K562 (cell line): Measurements from ENCODE around the gene NCOA6. TPM values are rescaled to one million over a fixed set of nuclear protein-coding genes. Genes with fewer than 3 reads are reported as not detected.

Source experiments
- ATAC-seq: fragments of 200-7000 bp; cut with Tn5 transposase; 3 replicates; pipeline ENCODE4 v1.9.1; 2020; ENCODE audit warnings: moderate library complexity
- BruUV-seq: library from RNA; stranded (reverse); fragments of 400-500 nt; replicated peaks from 2 replicates; lab custom pipeline; 2021; lab: Mats Ljungman, UMichigan
- CTCF ChIA-PET: fragments of 300-600 bp; formaldehyde crosslinking; extraction: SDS; loops from one replicate; lab custom pipeline; 2021; ENCODE audit warnings: low intra/inter-chr PET ratio; lab: Yijun Ruan, JAX
- POLR2A ChIA-PET: fragments of 300-600, 350-650 bp; sonication (Branson Sonifier 250); formaldehyde crosslinking; extraction: SDS; loops from one replicate; lab custom pipeline; 2021; ENCODE audit warnings: antibody characterized with exemption, inconsistent platforms; lab: Yijun Ruan, JAX
- DNase-seq, 4 experiments: peaks; one replicate each; pipeline versions ENCODE4 v3.0.0 to v3.0.0-alpha.2; 2011 to 2018; ENCODE audit warnings: low spot score in 3 of 4, mixed read lengths in 3 of 4; ENCODE audit errors: extremely low read depth in 1 of 4
- FAIRE-seq: peaks from 2 replicates; lab custom pipeline; 2011; peaks lifted over from hg19 to GRCh38; lab: Jason Lieb, UNC
- H2AFZ ChIP-seq: 2 replicates; pipeline ENCODE4 v1.6.0; 2011; ENCODE audit warnings: low read depth, low read length, control low read depth, inconsistent platforms
- H3K27ac ChIP-seq: fragments of 200-600 bp; 3 replicates; pipeline ENCODE4 v1.8.0; 2011; ENCODE audit warnings: low read depth, mild to moderate bottlenecking, control low read depth, inconsistent platforms, low read length, moderate library complexity, mixed read lengths; ENCODE audit errors: extremely low read depth
- H3K27me3 ChIP-seq, 2 experiments: fragments of 300-600 bp in 1 of 2; 2 replicates in 1 of 2; 3 replicates in 1 of 2; pipeline versions ENCODE4 v1.6.0 to v1.8.0; 2011; ENCODE audit warnings: inconsistent platforms in 2 of 2, low read length in 2 of 2, mild to moderate bottlenecking in 1 of 2, mixed read lengths in 1 of 2, moderate library complexity in 1 of 2; ENCODE audit not compliant: control insufficient read depth in 2 of 2, insufficient read depth in 2 of 2
- H3K36me3 ChIP-seq: fragments of 300-600 bp; 3 replicates; pipeline ENCODE4 v1.8.0; 2011; ENCODE audit warnings: mild to moderate bottlenecking, low read length, inconsistent platforms; ENCODE audit not compliant: control insufficient read depth, insufficient read depth
- H3K4me1 ChIP-seq, 2 experiments: fragments of 200-600 bp in 1 of 2; replicated peaks in 1 of 2; 2 replicates in 1 of 2; 3 replicates in 1 of 2; pipeline versions ENCODE4 v1.5.1 to v1.8.0; 2011; ENCODE audit warnings: inconsistent platforms in 2 of 2, low read length in 2 of 2, mild to moderate bottlenecking in 1 of 2, mixed read lengths in 1 of 2, moderate library complexity in 1 of 2; ENCODE audit not compliant: control insufficient read depth in 2 of 2, insufficient read depth in 2 of 2
- H3K4me2 ChIP-seq: 2 replicates; pipeline ENCODE4 v1.6.1; 2011; ENCODE audit warnings: low read length, control low read depth, inconsistent platforms, mixed read lengths; ENCODE audit not compliant: insufficient read depth
- H3K4me3 ChIP-seq: fragments of 200-600 bp; sonication (generic), shearing (Covaris generic); 2 replicates; pipeline ENCODE4 v1.5.1; 2016; ENCODE audit warnings: control low read depth, inconsistent platforms
- H3K79me2 ChIP-seq: fragments of 200-600 bp; 3 replicates; pipeline ENCODE4 v1.8.0; 2011; ENCODE audit warnings: low read length, inconsistent platforms; ENCODE audit not compliant: control insufficient read depth, insufficient read depth
- H3K9ac ChIP-seq, 2 experiments: 2 replicates each; pipeline versions ENCODE4 v1.6.0 to v1.6.1; 2011; ENCODE audit warnings: low read depth in 2 of 2, low read length in 2 of 2, control low read depth in 1 of 2, inconsistent platforms in 1 of 2, mild to moderate bottlenecking in 1 of 2, mixed read lengths in 1 of 2; ENCODE audit not compliant: insufficient read depth in 1 of 2
- H3K9me1 ChIP-seq: one replicate; pipeline ENCODE4 v1.6.0; 2011; ENCODE audit warnings: inconsistent platforms, mild to moderate bottlenecking, low read length, moderate library complexity; ENCODE audit not compliant: control insufficient read depth, insufficient read depth
- H3K9me3 ChIP-seq: replicated peaks from 2 replicates; pipeline ENCODE4 v1.5.1; 2011; ENCODE audit warnings: low read depth, low read length, inconsistent platforms; ENCODE audit not compliant: control insufficient read depth, insufficient read depth
- H4K20me1 ChIP-seq: replicated peaks from 2 replicates; pipeline ENCODE4 v1.6.1; 2011; ENCODE audit warnings: low read length, inconsistent platforms, mixed read lengths; ENCODE audit not compliant: control insufficient read depth, insufficient read depth
- BCOR ChIP-seq: fragments of 450-650 bp; IDR thresholded peaks from 2 replicates; pipeline ENCODE4 v1.6.1; 2016
- ETV6 ChIP-seq, 3 experiments: fragments of 150-350 bp in 1 of 3; sonication (generic) in 1 of 3; formaldehyde crosslinking in 1 of 3; IDR thresholded peaks; 2 replicates each; pipeline versions ENCODE4 v1.6.1 to v1.8.0; 2014 to 2022; ENCODE audit warnings: borderline replicate concordance in 2 of 3, low read depth in 2 of 3, antibody characterized with exemption in 1 of 3, low read length in 1 of 3, mild to moderate bottlenecking in 1 of 3, missing genetic modification reagents in 1 of 3
- MAFG ChIP-seq: fragments of 450-650 bp; conservative IDR thresholded peaks from 2 replicates; pipeline ENCODE4 v1.6.1; 2016; ENCODE audit warnings: missing genetic modification characterization, missing compliant biosample characterization
- PKNOX1 ChIP-seq: fragments of 450-650 bp; IDR thresholded peaks from 2 replicates; pipeline ENCODE4 v1.6.1; 2016
- PRDM10 ChIP-seq: fragments of 450-650 bp; IDR thresholded peaks from 2 replicates; pipeline ENCODE4 v1.6.1; 2018; ENCODE audit not compliant: partially characterized antibody
- SMAD3 ChIP-seq: fragments of 450-650 bp; formaldehyde crosslinking; conservative IDR thresholded peaks from 2 replicates; pipeline ENCODE4 v1.4.0; 2020; ENCODE audit warnings: mild to moderate bottlenecking
- TEAD1 ChIP-seq, 2 experiments: fragments of 450-650 bp in 1 of 2; sonication (generic) in 1 of 2; formaldehyde crosslinking; IDR thresholded peaks; 2 replicates each; pipeline versions ENCODE4 v1.4.0 to v1.8.0; 2020 to 2022; ENCODE audit warnings: mild to moderate bottlenecking in 2 of 2, missing genetic modification reagents in 1 of 2
- TEAD2 ChIP-seq: fragments of 450-650 bp; IDR thresholded peaks from 2 replicates; pipeline ENCODE4 v1.6.1; 2016; ENCODE audit warnings: missing genetic modification characterization, control low read depth, missing compliant biosample characterization
- WGBS: fragments of 100-300 bp; shearing (Covaris generic); methylation state at CpG from one replicate; pipeline ENCODE4 v1.1.6; 2016; ENCODE audit warnings: low coverage, mixed read lengths; ENCODE audit not compliant: insufficient coverage; ENCODE audit errors: missing lambda C conversion rate; 5-methylcytosine and 5-hydroxymethylcytosine counted together
- in situ Hi-C: fragments of 300-500 bp; cut with MboI; formaldehyde crosslinking; loops from 4 replicates; pipeline ENCODE4 v1.15.0; 2018; ENCODE audit warnings: inconsistent platforms, mixed read lengths
- intact Hi-C: fragments of 100-400 bp; cut with micrococcal nuclease; formaldehyde crosslinking; loops from 2 replicates; pipeline ENCODE4 v1.14.2; 2022
- polyA plus RNA-seq, 8 experiments: library from polyadenylated mRNA; depleted of rRNA in 4 of 8; stranded (reverse) in 5 of 8; unstranded in 3 of 8; fragments of >200 nt; fragmentation: Nextera tagmentation in 2 of 8; fragmentation: Illumina TruSeq in 1 of 8; extraction: Ambion mirVana in 2 of 8; extraction: Trizol in 1 of 8; gene quantifications; 2 replicates each; pipeline versions ENCODE4 v1.2.1 to v1.2.3, GENCODE V29; 2011 to 2014; ENCODE audit warnings: inconsistent platforms in 1 of 8, missing spikeins in 1 of 8
- total RNA-seq, 7 experiments: library from RNA; depleted of rRNA in 6 of 7; stranded (reverse); fragments of >200 nt in 6 of 7; fragmentation: Illumina TruSeq in 2 of 7; extraction: Trizol in 2 of 7; gene quantifications; 2 replicates each; pipeline versions ENCODE4 v1.2.1 to v1.2.3, GENCODE V29; 2011 to 2021; ENCODE audit warnings: low replicate concordance in 1 of 7
- TF ChIP-seq, protein P1 (sequence below): sonication (generic); formaldehyde crosslinking; IDR thresholded peaks from 2 replicates; pipeline ENCODE4 v1.8.0; 2023; ENCODE audit warnings: mild to moderate bottlenecking, missing genetic modification reagents

Gene NCOA6
- total and polyA plus RNA-seq, 9 of the 15 experiments (the other 6 are each of a cell fraction or from before 2014, with no cell fraction given) = 6.1 to 25.0 (median 9.5) TPM

GRCh38 chr20:34871966-34872621 is 46.6 kb upstream of the NCOA6 start:
- Histone ChIP-seq H3K79me2 (peaks cover 23% of the 10 kb centered on the region), H3K27me3 (no peaks in the 10 kb centered on the region; a peak in 1 of 5 replicates), H2AFZ (peak overlapping the region; percentile 91), H3K9ac (peak overlapping the region; percentile 74 to 95), H3K4me3 (peak overlapping the region; percentile 59), H3K27ac (peak overlapping the region; percentile 37), H3K4me1 (peaks cover 28% of the 10 kb centered on the region in 2 experiments; a peak in 4 of 5 replicates), H3K9me3 (no peaks in the 10 kb centered on the region), H3K36me3 (no peaks in the 10 kb centered on the region), H4K20me1 (0 out of 2 replicates have a peak, but pooled peaks cover 3% of the 10 kb centered on the region), H3K4me2 (peak overlapping the region; percentile 96), H3K9me1 (no peaks in the 10 kb centered on the region)
- POLR2A ChIA-PET = interaction anchor here (0.7 to 1.3 kb wide), 3 partner anchors 9 to 220 kb away, joined by 3 to 4 read pairs (median 3); partner anchors contain the start of genes NCOA6 and TRPC4AP
- DNase-seq (peak in 1 of 4 experiments; percentile 12), ATAC-seq (no peak), FAIRE-seq (peak; percentile 63)
- intact Hi-C loops = loop anchor here (5.0 to 10.0 kb wide), 2 partner anchors 275 to 393 kb away; partner anchors contain the start of gene EDEM2
- WGBS = 22% methylated on average over 7 of the region's 10 CpGs
- TSS peak; percentile 66 for BruUV-seq
- CTCF ChIA-PET = interaction anchor here (1.2 to 1.3 kb wide), 2 partner anchors 38 to 129 kb away, joined by 3 to 4 read pairs; no protein-coding TSS in a partner anchor
- in situ Hi-C loops = loop anchor here (5.0 kb wide), 1 partner anchor 85 kb away; the partner anchor contains the start of genes GSS and MYH7B
- no peak for TF ChIP-seq MAFG (tag)
- peak; percentile 75 for TF ChIP-seq PRDM10
- TF ChIP-seq, protein P1, sequence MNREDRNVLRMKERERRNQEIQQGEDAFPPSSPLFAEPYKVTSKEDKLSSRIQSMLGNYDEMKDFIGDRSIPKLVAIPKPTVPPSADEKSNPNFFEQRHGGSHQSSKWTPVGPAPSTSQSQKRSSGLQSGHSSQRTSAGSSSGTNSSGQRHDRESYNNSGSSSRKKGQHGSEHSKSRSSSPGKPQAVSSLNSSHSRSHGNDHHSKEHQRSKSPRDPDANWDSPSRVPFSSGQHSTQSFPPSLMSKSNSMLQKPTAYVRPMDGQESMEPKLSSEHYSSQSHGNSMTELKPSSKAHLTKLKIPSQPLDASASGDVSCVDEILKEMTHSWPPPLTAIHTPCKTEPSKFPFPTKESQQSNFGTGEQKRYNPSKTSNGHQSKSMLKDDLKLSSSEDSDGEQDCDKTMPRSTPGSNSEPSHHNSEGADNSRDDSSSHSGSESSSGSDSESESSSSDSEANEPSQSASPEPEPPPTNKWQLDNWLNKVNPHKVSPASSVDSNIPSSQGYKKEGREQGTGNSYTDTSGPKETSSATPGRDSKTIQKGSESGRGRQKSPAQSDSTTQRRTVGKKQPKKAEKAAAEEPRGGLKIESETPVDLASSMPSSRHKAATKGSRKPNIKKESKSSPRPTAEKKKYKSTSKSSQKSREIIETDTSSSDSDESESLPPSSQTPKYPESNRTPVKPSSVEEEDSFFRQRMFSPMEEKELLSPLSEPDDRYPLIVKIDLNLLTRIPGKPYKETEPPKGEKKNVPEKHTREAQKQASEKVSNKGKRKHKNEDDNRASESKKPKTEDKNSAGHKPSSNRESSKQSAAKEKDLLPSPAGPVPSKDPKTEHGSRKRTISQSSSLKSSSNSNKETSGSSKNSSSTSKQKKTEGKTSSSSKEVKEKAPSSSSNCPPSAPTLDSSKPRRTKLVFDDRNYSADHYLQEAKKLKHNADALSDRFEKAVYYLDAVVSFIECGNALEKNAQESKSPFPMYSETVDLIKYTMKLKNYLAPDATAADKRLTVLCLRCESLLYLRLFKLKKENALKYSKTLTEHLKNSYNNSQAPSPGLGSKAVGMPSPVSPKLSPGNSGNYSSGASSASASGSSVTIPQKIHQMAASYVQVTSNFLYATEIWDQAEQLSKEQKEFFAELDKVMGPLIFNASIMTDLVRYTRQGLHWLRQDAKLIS (CRISPR knock-in tag) = 0 out of 2 replicates have a peak, but pooled peaks have one; percentile 9
- no peak for TF ChIP-seq TEAD2
- no peak for TF ChIP-seq BCOR
- TF ChIP-seq PKNOX1 = no peak
- no peak for TF ChIP-seq ETV6 (IDR thresholded peaks at IDR 0.05; ENCODE audit: borderline replicate concordance in 1 of 2, low read depth in 2 of 2, low read length in 1 of 2)
- no peak for TF ChIP-seq ETV6 (CRISPR knock-in tag; IDR thresholded peaks at IDR 0.05; ENCODE audit: borderline replicate concordance)
- peak in 1 of 2 experiments; percentile 18; a peak in 1 of 4 replicates for TF ChIP-seq TEAD1 (CRISPR knock-in tag; IDR thresholded peaks at IDR 0.05)
- TF ChIP-seq SMAD3 (CRISPR knock-in tag) = no peak
